Peyer's patch (tissue), 4 donors: ENCODE data around the gene PIEZO1.

Experiments
- CTCF ChIP-seq, 6 experiments: fragments of 450-650 bp in 4 of 6; fragments of 200-600 bp in 2 of 6; sonication (generic) in 1 of 6; IDR thresholded peaks; one replicate each; pipeline ENCODE4 v1.5.1; 2017 to 2019; ENCODE audit warnings: antibody characterized with exemption in 6 of 6, mild to moderate bottlenecking in 3 of 6, moderate library complexity in 1 of 6
- POLR2A ChIP-seq, 2 donors: fragments of 450-650 bp; IDR thresholded peaks; one replicate each; pipeline ENCODE4 v1.5.1; 2017; ENCODE audit warnings: antibody characterized with exemption in 2 of 2, mild to moderate bottlenecking in 2 of 2, moderate library complexity in 2 of 2

GRCh38 chr16:88792078-88792550 lies 7.1 kb upstream of the PIEZO1 start:
- TF ChIP-seq CTCF (IDR thresholded peaks at IDR 0.05): no peak
- no peak for TF ChIP-seq POLR2A (IDR thresholded peaks at IDR 0.05)
